GM12878 (cell line): ENCODE results near the gene JHY. TPM values are rescaled to one million over a fixed set of nuclear protein-coding genes. Genes with fewer than 3 reads are reported as not detected.

Experiments used
- ATAC-seq: fragments of 200-7000 bp; cut with Tn5 transposase; 3 replicates; pipeline ENCODE4 v1.9.1; 2020; ENCODE audit warnings: mild to moderate bottlenecking, moderate library complexity
- BruUV-seq: library from RNA; stranded (reverse); fragments of 400-500 nt; replicated peaks from 2 replicates; lab custom pipeline; 2021; lab: Mats Ljungman, UMichigan
- CTCF ChIA-PET: fragments of 300-600 bp; sonication (Branson Sonifier 250); formaldehyde crosslinking; extraction: SDS; loops from one replicate; lab custom pipeline; 2021; ENCODE audit warnings: inconsistent platforms; lab: Yijun Ruan, JAX
- POLR2A ChIA-PET: fragments of 350-600 bp; formaldehyde crosslinking; extraction: SDS; loops from one replicate; lab custom pipeline; 2021; ENCODE audit warnings: inconsistent platforms; lab: Charles Lee
- RAD21 ChIA-PET: fragments of 300-600 bp; sonication (Branson Sonifier 250); formaldehyde crosslinking; loops from one replicate; lab custom pipeline; 2023; ENCODE audit warnings: antibody characterized with exemption; ENCODE audit not compliant: unreplicated experiment; lab: Charles Lee
- SMC1A ChIA-PET: fragments of 300-600 bp; sonication (Branson Sonifier 250); formaldehyde crosslinking; loops from one replicate; lab custom pipeline; 2023; ENCODE audit not compliant: unreplicated experiment, uncharacterized antibody; lab: Charles Lee
- DNase-seq: peaks from one replicate; pipeline ENCODE4 v3.0.0-alpha.2; 2011; ENCODE audit warnings: low read depth, low spot score
- FAIRE-seq: peaks from 3 replicates; lab custom pipeline; 2011; peaks lifted over from hg19 to GRCh38; lab: Jason Lieb, UNC
- H2AFZ ChIP-seq: 2 replicates; pipeline ENCODE4 v1.6.0; 2011; ENCODE audit warnings: low read depth, low read length, control low read depth; ENCODE audit not compliant: control insufficient read depth
- H3K27ac ChIP-seq: 2 replicates; pipeline ENCODE4 v1.5.1; 2011; ENCODE audit warnings: control low read depth; ENCODE audit not compliant: control insufficient read depth, insufficient read depth
- H3K27me3 ChIP-seq, 2 experiments: replicated peaks in 1 of 2; 2 replicates each; pipeline versions ENCODE4 v1.6.0 to v1.6.1; 2011; ENCODE audit warnings: low read length in 1 of 2; ENCODE audit not compliant: control insufficient read depth in 2 of 2, insufficient read depth in 2 of 2
- H3K36me3 ChIP-seq, 2 experiments: 2 replicates each; pipeline ENCODE4 v1.5.1; 2011; ENCODE audit warnings: low read length in 1 of 2; ENCODE audit not compliant: control insufficient read depth in 2 of 2, insufficient read depth in 2 of 2
- H3K4me1 ChIP-seq: 2 replicates; pipeline ENCODE4 v1.6.1; 2011; ENCODE audit warnings: mild to moderate bottlenecking, low read length, moderate library complexity, mixed read lengths; ENCODE audit not compliant: control insufficient read depth, insufficient read depth
- H3K4me2 ChIP-seq: 2 replicates; pipeline ENCODE4 v1.6.0; 2011; ENCODE audit warnings: control low read depth; ENCODE audit not compliant: control insufficient read depth, insufficient read depth
- H3K4me3 ChIP-seq: fragments of 200-600 bp; sonication (generic); 2 replicates; pipeline ENCODE4 v1.5.1; 2016
- H3K79me2 ChIP-seq: 2 replicates; pipeline ENCODE4 v1.6.0; 2011; ENCODE audit warnings: low read length; ENCODE audit not compliant: control insufficient read depth, insufficient read depth
- H3K9ac ChIP-seq: 2 replicates; pipeline ENCODE4 v1.8.0; 2011; ENCODE audit warnings: low read length, control low read depth, mixed read lengths; ENCODE audit not compliant: control insufficient read depth, insufficient read depth
- H3K9me3 ChIP-seq: replicated peaks from 3 replicates; pipeline ENCODE4 v1.5.1; 2011; ENCODE audit warnings: mild to moderate bottlenecking, low read length; ENCODE audit not compliant: control insufficient read depth, insufficient read depth
- H4K20me1 ChIP-seq: 2 replicates; pipeline ENCODE4 v1.6.0; 2011; ENCODE audit not compliant: control insufficient read depth, insufficient read depth
- ESRRA ChIP-seq: IDR thresholded peaks from 2 replicates; pipeline ENCODE4 v1.6.1; 2012; ENCODE audit warnings: mild to moderate bottlenecking, low read length, improper control_type of control experiment
- IKZF2 ChIP-seq, 2 experiments: fragments of 450-650 bp; IDR thresholded peaks; 2 replicates each; pipeline ENCODE4 v1.6.1; 2017; ENCODE audit warnings: mild to moderate bottlenecking in 2 of 2, moderate library complexity in 2 of 2
- MEF2A ChIP-seq: IDR thresholded peaks from 2 replicates; pipeline ENCODE4 v1.6.1; 2011; ENCODE audit warnings: low read depth, mild to moderate bottlenecking, low read length, moderate library complexity; ENCODE audit not compliant: insufficient read depth
- NFIC ChIP-seq: IDR thresholded peaks from 2 replicates; pipeline ENCODE4 v1.6.1; 2012; ENCODE audit warnings: low read depth, mild to moderate bottlenecking, inconsistent platforms, low read length, moderate library complexity
- POLR2A ChIP-seq: IDR thresholded peaks from 2 replicates; pipeline ENCODE4 v1.6.1; 2011; ENCODE audit warnings: low read depth, mild to moderate bottlenecking, low read length
- POU2F2 ChIP-seq: IDR thresholded peaks from 3 replicates; pipeline ENCODE4 v1.6.1; 2011; ENCODE audit warnings: low read depth, mild to moderate bottlenecking, low read length, borderline replicate concordance
- SPI1 ChIP-seq: IDR thresholded peaks from 2 replicates; pipeline ENCODE4 v1.6.1; 2011; ENCODE audit warnings: low read depth, mild to moderate bottlenecking, low read length, moderate library complexity, borderline replicate concordance; ENCODE audit not compliant: insufficient read depth
- STAT3 ChIP-seq: IDR thresholded peaks from 2 replicates; pipeline ENCODE4 v1.6.1; 2011; ENCODE audit warnings: low read depth, low read length, improper control_type of control experiment
- TARDBP ChIP-seq: IDR thresholded peaks from 2 replicates; pipeline ENCODE4 v1.6.1; 2016; ENCODE audit warnings: borderline replicate concordance
- TBL1XR1 ChIP-seq: IDR thresholded peaks from 2 replicates; pipeline ENCODE4 v1.6.1; 2012; ENCODE audit warnings: low read depth, low read length, improper control_type of control experiment
- WRNIP1 ChIP-seq: IDR thresholded peaks from 2 replicates; pipeline ENCODE4 v1.6.1; 2011; ENCODE audit warnings: low read depth, low read length, improper control_type of control experiment, borderline replicate concordance
- YBX1 ChIP-seq: fragments of 450-650 bp; IDR thresholded peaks from 2 replicates; pipeline ENCODE4 v1.6.1; 2016; ENCODE audit warnings: antibody characterized with exemption
- WGBS: methylation state at CpG from one replicate; pipeline ENCODE4 v1.1.6; 2016; ENCODE audit warnings: low lambda C conversion rate; ENCODE audit not compliant: insufficient replicate concordance, insufficient coverage; ENCODE audit errors: missing lambda C conversion rate; 5-methylcytosine and 5-hydroxymethylcytosine counted together
- in situ Hi-C: fragments of 300-500 bp; cut with MboI; formaldehyde crosslinking; loops from 9 replicates; pipeline ENCODE4 v1.14.3; 2018; ENCODE audit warnings: mixed read lengths
- intact Hi-C: fragments of 100-400 bp; cut with micrococcal nuclease; formaldehyde crosslinking; loops from one replicate; pipeline ENCODE4 v1.14.2; 2022; ENCODE audit not compliant: unreplicated experiment
- polyA plus RNA-seq, 11 experiments: library from polyadenylated mRNA; depleted of rRNA in 4 of 11; unstranded in 6 of 11; stranded (reverse) in 5 of 11; fragments of >200 nt; fragmentation: Nextera tagmentation in 4 of 11; fragmentation: Illumina TruSeq in 1 of 11; extraction: Ambion mirVana in 4 of 11; extraction: Trizol in 1 of 11; gene quantifications; 1 replicate in 1 of 11; 2 replicates in 10 of 11; pipeline versions ENCODE4 v1.2.1 to v1.2.3, GENCODE V29; 2011 to 2016; ENCODE audit warnings: inconsistent platforms in 2 of 11, missing spikeins in 2 of 11, low read depth in 1 of 11
- total RNA-seq, 4 experiments: library from RNA; depleted of rRNA in 3 of 4; stranded (reverse); fragments of >200 nt in 3 of 4; fragmentation: Illumina TruSeq in 1 of 4; extraction: Trizol in 1 of 4; gene quantifications; 2 replicates each; pipeline versions ENCODE4 v1.2.1 to v1.2.3, GENCODE V29; 2013 to 2021
- TF ChIP-seq, protein P1 (sequence below): fragments of 450-650 bp; IDR thresholded peaks from 2 replicates; pipeline ENCODE4 v1.6.1; 2017; ENCODE audit warnings: borderline replicate concordance

JHY gene
- total and polyA plus RNA-seq, 10 of the 15 experiments (the other 5 are each of a cell fraction or from before 2014, with no cell fraction given) = 0.90 to 7.1 (median 5.5) TPM

DNA sequence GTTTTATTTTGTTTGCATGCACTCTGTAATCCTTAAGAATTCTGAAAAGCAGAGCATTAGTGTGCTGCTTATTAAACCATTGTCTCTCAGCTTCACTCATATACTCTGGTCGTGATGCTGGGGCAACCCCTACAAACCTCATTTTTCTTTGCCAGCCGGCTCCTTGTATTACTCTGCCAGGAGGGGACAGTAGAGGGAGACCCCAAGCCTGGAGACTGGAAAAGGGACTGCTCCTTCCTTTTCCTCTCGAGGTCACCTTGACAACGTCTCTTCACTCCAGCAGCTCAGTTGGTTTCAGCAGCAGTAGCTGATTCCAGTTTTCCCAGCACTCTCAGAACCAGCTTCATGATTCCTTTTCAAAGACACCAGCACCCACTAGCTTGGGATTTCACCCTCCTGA is 2.8 kb upstream of the JHY start:
- ChIA-PET SMC1A (interaction anchor here (0.7 to 22.1 kb wide), 14 partner anchors 8 to 176 kb away, joined by 3 to 466 read pairs (median 4); no protein-coding TSS in a partner anchor), RAD21 (interaction anchor here (0.6 to 5.4 kb wide), 20 partner anchors 7 to 185 kb away, joined by 3 to 36 read pairs (median 3); partner anchors contain the start of gene HSPA8), POLR2A (interaction anchor here (0.6 to 2.5 kb wide), 9 partner anchors 9 to 183 kb away, joined by 3 to 13 read pairs (median 7); partner anchors contain the start of gene HSPA8), CTCF (interaction anchor here (1.2 to 31.9 kb wide), 8 partner anchors 10 to 178 kb away, joined by 3 to 869 read pairs (median 12); no protein-coding TSS in a partner anchor)
- WGBS = 26% methylated on average over 4 of the region's 4 CpGs
- H3K9ac ChIP-seq = no peak overlapping the region
- no peaks in the 10 kb centered on the region; a peak in 1 of 4 replicates for H3K36me3 ChIP-seq
- no peak overlapping the region for H3K27ac ChIP-seq
- TF ChIP-seq SPI1 = no peak
- TF ChIP-seq IKZF2 (IDR thresholded peaks at IDR 0.05) = 0 out of 4 replicates have a peak, but pooled peaks of 1 of the 2 experiments have one; percentile 24
- H3K79me2 ChIP-seq = no peaks in the 10 kb centered on the region
- H3K4me1 ChIP-seq = peaks cover 3% of the 10 kb centered on the region; the same call in 1 of the 2 replicates
- ATAC-seq (0 out of 3 replicates have a peak, but pooled peaks have one; percentile 6), DNase-seq (no peak), FAIRE-seq (no peak)
- H3K4me3 ChIP-seq = no peak overlapping the region
- in situ Hi-C loops = no loop called here
- no peak overlapping the region for H3K4me2 ChIP-seq
- H3K9me3 ChIP-seq = no peaks in the 10 kb centered on the region
- H4K20me1 ChIP-seq = no peaks in the 10 kb centered on the region
- H2AFZ ChIP-seq = no peak overlapping the region
- no peaks in the 10 kb centered on the region for H3K27me3 ChIP-seq
- no TSS peak for BruUV-seq
- intact Hi-C loops = no loop called here

DNA sequence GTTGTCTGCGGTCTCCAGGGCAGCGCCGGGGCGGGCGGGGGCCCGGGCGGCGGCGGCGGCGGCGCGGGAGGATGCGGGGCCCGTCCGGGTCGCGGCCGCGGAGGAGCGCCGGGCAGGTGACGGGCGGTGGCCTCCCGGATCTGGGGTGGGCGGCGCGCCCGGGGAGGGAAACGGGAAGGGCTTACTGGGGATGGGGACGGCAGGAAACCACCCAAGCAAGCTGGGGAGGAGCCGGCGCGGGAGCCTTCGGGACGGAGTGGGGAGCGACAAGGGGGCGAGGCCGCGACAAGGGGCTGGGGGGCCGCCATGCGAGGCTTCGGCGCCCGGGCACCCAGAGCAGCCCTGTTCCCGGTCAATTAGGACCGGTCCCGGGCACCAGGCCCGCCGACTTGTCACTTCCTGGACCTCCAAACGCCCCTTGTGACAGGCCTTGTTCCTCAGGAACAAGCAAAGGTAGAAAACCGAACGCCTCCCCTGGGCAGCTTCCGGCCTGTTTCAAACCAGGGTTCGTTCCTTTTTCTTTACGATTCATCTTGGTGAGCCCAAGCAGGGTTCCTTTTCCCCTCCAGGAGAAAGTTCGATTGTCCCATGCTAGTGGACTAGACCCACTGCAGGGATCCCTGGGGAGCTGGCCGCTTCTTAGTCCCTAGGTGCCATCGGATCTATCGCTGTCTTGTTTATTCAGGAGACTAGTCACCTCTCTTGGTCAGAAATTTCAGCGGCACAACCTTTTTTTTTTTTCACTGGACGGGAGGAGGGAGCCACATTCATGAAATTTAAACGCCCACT is 492 bp downstream of the JHY start:
- WGBS = under 1% methylated on average over 33 of the region's 63 CpGs
- in situ Hi-C loops = no loop called here
- H3K4me3 ChIP-seq = peak overlapping the region; percentile 76
- BruUV-seq = TSS peak; percentile 94
- no peaks in the 10 kb centered on the region for H3K36me3 ChIP-seq
- ATAC-seq (peak; percentile 67), DNase-seq (no peak), FAIRE-seq (peak; percentile 47)
- peak overlapping the region; percentile 86 for H2AFZ ChIP-seq
- no peaks in the 10 kb centered on the region; the same call in 1 of the 2 replicates for H3K4me1 ChIP-seq
- SMC1A ChIA-PET = interaction anchor here (0.6 to 8.2 kb wide), 8 partner anchors 10 to 445 kb away, joined by 3 to 146 read pairs (median 6); no protein-coding TSS in a partner anchor
- intact Hi-C loops = no loop called here
- no peaks in the 10 kb centered on the region for H3K79me2 ChIP-seq
- H3K4me2 ChIP-seq = peak overlapping the region; percentile 81
- POLR2A ChIA-PET = interaction anchor here (0.7 to 1.5 kb wide), 10 partner anchors 8 to 184 kb away, joined by 3 to 8 read pairs (median 4); partner anchors contain the start of gene HSPA8
- H3K27ac ChIP-seq = peak overlapping the region; percentile 71
- H3K9me3 ChIP-seq = no peaks in the 10 kb centered on the region
- H4K20me1 ChIP-seq = no peaks in the 10 kb centered on the region
- CTCF ChIA-PET = interaction anchor here (0.9 to 1.5 kb wide), 9 partner anchors 10 to 175 kb away, joined by 3 to 8 read pairs (median 4); no protein-coding TSS in a partner anchor
- peak overlapping the region; percentile 69 for H3K9ac ChIP-seq
- H3K27me3 ChIP-seq = no peaks in the 10 kb centered on the region
- RAD21 ChIA-PET = interaction anchor here (0.7 to 2.2 kb wide), 14 partner anchors 8 to 174 kb away, joined by 3 to 14 read pairs (median 4); no protein-coding TSS in a partner anchor
- no peak for TF ChIP-seq WRNIP1
- TF ChIP-seq, protein P1, sequence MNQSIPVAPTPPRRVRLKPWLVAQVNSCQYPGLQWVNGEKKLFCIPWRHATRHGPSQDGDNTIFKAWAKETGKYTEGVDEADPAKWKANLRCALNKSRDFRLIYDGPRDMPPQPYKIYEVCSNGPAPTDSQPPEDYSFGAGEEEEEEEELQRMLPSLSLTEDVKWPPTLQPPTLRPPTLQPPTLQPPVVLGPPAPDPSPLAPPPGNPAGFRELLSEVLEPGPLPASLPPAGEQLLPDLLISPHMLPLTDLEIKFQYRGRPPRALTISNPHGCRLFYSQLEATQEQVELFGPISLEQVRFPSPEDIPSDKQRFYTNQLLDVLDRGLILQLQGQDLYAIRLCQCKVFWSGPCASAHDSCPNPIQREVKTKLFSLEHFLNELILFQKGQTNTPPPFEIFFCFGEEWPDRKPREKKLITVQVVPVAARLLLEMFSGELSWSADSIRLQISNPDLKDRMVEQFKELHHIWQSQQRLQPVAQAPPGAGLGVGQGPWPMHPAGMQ = no peak
- TF ChIP-seq POU2F2 = no peak
- no peak for TF ChIP-seq YBX1
- no peak for TF ChIP-seq TARDBP
- TF ChIP-seq NFIC = no peak
- TF ChIP-seq TBL1XR1 = no peak
- no peak for TF ChIP-seq ESRRA
- no peak for TF ChIP-seq MEF2A
- TF ChIP-seq STAT3 = no peak
- TF ChIP-seq POLR2A = peak; percentile 53; the same call in 1 of the 2 replicates
